ENCODE data around the gene DOK7.
"Not testable (repeated sequence)": the region's sequence is repeated elsewhere in the genome, so short reads cannot be mapped to it uniquely, and the experiment has no call there.

The DOK7 gene

GRCh38 chr4:3531318-3531878, 68.3 kb downstream of the DOK7 start:
- peak; percentile 4 for DNase-seq (ENCODE audit: low read depth)
- peak overlapping the region; percentile 88 for H3K4me3 ChIP-seq (ENCODE audit: low read length)
- TF ChIP-seq CTCF (conservative IDR thresholded peaks at IDR 0.05; ENCODE audit: low read length): no peak

GRCh38 chr4:3531879-3532750, 69.0 kb downstream of the DOK7 start, which contains the start of gene LRPAP1:
Gene LRPAP1 (minus strand): TSS chr4:3532422. CDS start chr4:3532412, 10 bp downstream.
- DNase-seq (ENCODE audit: low read depth): peak; percentile 80
- TF ChIP-seq CTCF (conservative IDR thresholded peaks at IDR 0.05; ENCODE audit: low read length): no peak
- H3K4me3 ChIP-seq (ENCODE audit: low read length): peak within 1 kb of the TSS; percentile 88

- DNase-seq (ENCODE audit: low read depth): no peak
- peak overlapping the region; percentile 64 for H3K4me3 ChIP-seq (ENCODE audit: low read length)
- no peak for TF ChIP-seq CTCF (conservative IDR thresholded peaks at IDR 0.05; ENCODE audit: low read length)
Observed at GRCh38 chr4:3532751-3533422, 69.8 kb downstream of the DOK7 start.

- no peak for DNase-seq (ENCODE audit: low read depth)
- no peak overlapping the region for H3K4me3 ChIP-seq (ENCODE audit: low read length)
- TF ChIP-seq CTCF (conservative IDR thresholded peaks at IDR 0.05; ENCODE audit: low read length): no peak
Observed at GRCh38 chr4:3533423-3533820, 70.3 kb downstream of the DOK7 start.

- not testable (repeated sequence) for H3K4me3 ChIP-seq (ENCODE audit: low read length); DNase-seq (ENCODE audit: low read depth)
Observed at GRCh38 chr4:3535812-3536211, 72.7 kb downstream of the DOK7 start.

GRCh38 chr4:3538906-3539305, 75.8 kb downstream of the DOK7 start:
- not testable (repeated sequence) for DNase-seq (ENCODE audit: low read depth)

GRCh38 chr4:3543415-3543814, 80.3 kb downstream of the DOK7 start:
- DNase-seq (ENCODE audit: low read depth); H3K4me3 ChIP-seq (ENCODE audit: low read length): not testable (repeated sequence)

More at GRCh38 chr4:3538906-3539305, 75.8 kb downstream of the DOK7 start:
- H3K4me3 ChIP-seq (ENCODE audit: low read length): not testable (repeated sequence)
